ENCODE data around the gene TLL1.

TLL1 gene

GRCh38 chr4:165872461-165873297 lies at the start of gene TLL1:
TLL1 (plus strand) TSS chr4:165873237; CDS start chr4:165873905, 668 bp downstream.
- no peak for DNase-seq

- no peak for DNase-seq
Observed at GRCh38 chr4:165826166-165826565, 46.9 kb upstream of the TLL1 start.

GRCh38 chr4:165827018-165827417 lies 46.0 kb upstream of the TLL1 start:
- DNase-seq = no peak

GRCh38 chr4:165828928-165829327 lies 44.1 kb upstream of the TLL1 start:
- DNase-seq = no peak

- no peak for DNase-seq
Observed at GRCh38 chr4:165834116-165834515, 38.9 kb upstream of the TLL1 start.

- DNase-seq = no peak
Observed at GRCh38 chr4:165838575-165838974, 34.5 kb upstream of the TLL1 start.

GRCh38 chr4:165839615-165840333 lies 33.3 kb upstream of the TLL1 start:
- no peak for DNase-seq

GRCh38 chr4:165842684-165843083 lies 30.4 kb upstream of the TLL1 start:
- no peak for DNase-seq

- DNase-seq = no peak
Observed at GRCh38 chr4:165844161-165844560, 28.9 kb upstream of the TLL1 start.

- no peak for DNase-seq
Observed at GRCh38 chr4:165851256-165851655, 21.8 kb upstream of the TLL1 start.

GRCh38 chr4:165855191-165855590 lies 17.8 kb upstream of the TLL1 start:
- no peak for DNase-seq

GRCh38 chr4:165861363-165861762 lies 11.7 kb upstream of the TLL1 start:
- DNase-seq = no peak

- DNase-seq = no peak
Observed at GRCh38 chr4:165864271-165864670, 8.8 kb upstream of the TLL1 start.

- no peak for DNase-seq
Observed at GRCh38 chr4:165866019-165866650, 6.9 kb upstream of the TLL1 start.

- DNase-seq = no peak
Observed at GRCh38 chr4:165867961-165868360, 5.1 kb upstream of the TLL1 start.

- no peak for DNase-seq
Observed at GRCh38 chr4:165873298-165874071, 448 bp downstream of the TLL1 start.

- DNase-seq = no peak
Observed at GRCh38 chr4:165874072-165874790, 1.2 kb downstream of the TLL1 start.

GRCh38 chr4:165874791-165875371 lies 1.8 kb downstream of the TLL1 start:
- no peak for DNase-seq

- no peak for DNase-seq
Observed at GRCh38 chr4:165875446-165875845, 2.4 kb downstream of the TLL1 start.

GRCh38 chr4:165877286-165877685 lies 4.2 kb downstream of the TLL1 start:
- no peak for DNase-seq

- DNase-seq = no peak
Observed at GRCh38 chr4:165879641-165880040, 6.6 kb downstream of the TLL1 start.

- DNase-seq = no peak
Observed at GRCh38 chr4:165894159-165894558, 21.1 kb downstream of the TLL1 start.

All from NCI-H2227 treated with DMSO at 0.1 percent for 48 hours (cell line).